ENCODE data around the gene MYRF. TPM values are rescaled to one million over a fixed set of nuclear protein-coding genes. Genes with fewer than 3 reads are reported as not detected.

The MYRF gene
- total RNA-seq, 1 donor from 2014 or later, result 62.1 TPM

- Mint-ChIP-seq H3K27ac (no peak overlapping the region), H3K4me3 (no peak overlapping the region), H3K9me3 (no peaks in the 10 kb centered on the region), H3K27me3 (no peaks in the 10 kb centered on the region), H3K4me1 (ENCODE audit: unreplicated experiment) (peaks cover 4% of the 10 kb centered on the region), H3K36me3 (no peaks in the 10 kb centered on the region)
- TF ChIP-seq CTCF (conservative IDR thresholded peaks at IDR 0.05), result no peak
- no peak for DNase-seq (ENCODE audit: extremely low spot score, unreplicated experiment)
These were observed 10.0 kb upstream of the MYRF start for GRCh38 chr11:61742391-61742790.

- Mint-ChIP-seq H3K4me1 (ENCODE audit: unreplicated experiment) (peaks cover 4% of the 10 kb centered on the region), H3K27ac (no peak overlapping the region), H3K9me3 (no peaks in the 10 kb centered on the region), H3K27me3 (no peaks in the 10 kb centered on the region), H3K4me3 (no peak overlapping the region), H3K36me3 (no peaks in the 10 kb centered on the region)
- DNase-seq (ENCODE audit: extremely low spot score, unreplicated experiment), result no peak
- TF ChIP-seq CTCF (conservative IDR thresholded peaks at IDR 0.05), result no peak
These were observed 8.8 kb upstream of the MYRF start for GRCh38 chr11:61743486-61744095.

GRCh38 chr11:61744181-61744580, 8.3 kb upstream of the MYRF start:
- no peaks in the 10 kb centered on the region for H3K36me3 Mint-ChIP-seq
- H3K27me3 Mint-ChIP-seq, result no peaks in the 10 kb centered on the region
- H3K9me3 Mint-ChIP-seq, result no peaks in the 10 kb centered on the region
- no peak for TF ChIP-seq CTCF (conservative IDR thresholded peaks at IDR 0.05)
- DNase-seq (ENCODE audit: extremely low spot score, unreplicated experiment), result no peak
- H3K27ac Mint-ChIP-seq, result no peak overlapping the region
- peaks cover 6% of the 10 kb centered on the region for H3K4me1 Mint-ChIP-seq (ENCODE audit: unreplicated experiment)
- no peak overlapping the region for H3K4me3 Mint-ChIP-seq

GRCh38 chr11:61744609-61745156, 7.8 kb upstream of the MYRF start:
- H3K9me3 Mint-ChIP-seq, result no peaks in the 10 kb centered on the region
- no peak overlapping the region for H3K4me3 Mint-ChIP-seq
- H3K27ac Mint-ChIP-seq, result no peak overlapping the region
- DNase-seq (ENCODE audit: extremely low spot score, unreplicated experiment), result no peak
- peaks cover 10% of the 10 kb centered on the region for H3K4me1 Mint-ChIP-seq (ENCODE audit: unreplicated experiment)
- TF ChIP-seq CTCF (conservative IDR thresholded peaks at IDR 0.05), result no peak
- no peaks in the 10 kb centered on the region for H3K27me3 Mint-ChIP-seq
- no peaks in the 10 kb centered on the region for H3K36me3 Mint-ChIP-seq

- Mint-ChIP-seq H3K27ac (no peak overlapping the region), H3K36me3 (no peaks in the 10 kb centered on the region), H3K9me3 (no peaks in the 10 kb centered on the region), H3K27me3 (peaks cover 1% of the 10 kb centered on the region), H3K4me3 (no peak overlapping the region), H3K4me1 (ENCODE audit: unreplicated experiment) (peaks cover 10% of the 10 kb centered on the region)
- no peak for DNase-seq (ENCODE audit: extremely low spot score, unreplicated experiment)
- TF ChIP-seq CTCF (conservative IDR thresholded peaks at IDR 0.05), result no peak
These were observed 6.5 kb upstream of the MYRF start for GRCh38 chr11:61745781-61746441.

Data from type B pancreatic cell (in vitro differentiated cells).